Esophagus squamous epithelium (tissue), 5 donors: ENCODE measurements around the gene PARP9. TPM values are rescaled to one million over a fixed set of nuclear protein-coding genes. Genes with fewer than 3 reads are reported as not detected.
A peak's percentile ranks its signal among the peaks of the same experiment; 100 is the strongest.

Experiments used
- DNase-seq: peaks from one replicate; lab custom pipeline; 2025; lab: John Stamatoyannopoulos, UW
- H3K27ac ChIP-seq, 4 donors: fragments of 200-600 bp; sonication (generic); one replicate each; pipeline ENCODE4 v1.5.1; 2016 to 2019; ENCODE audit warnings: mild to moderate bottlenecking in 1 of 4
- H3K27me3 ChIP-seq, 4 donors: fragments of 200-600 bp; sonication (generic); 1 replicate in 3 of 4; 2 replicates in 1 of 4; pipeline versions ENCODE4 v1.5.1 to v1.6.0; 2017 to 2021; ENCODE audit warnings: antibody characterized with exemption in 1 of 4
- H3K36me3 ChIP-seq, 3 donors: fragments of 200-600 bp; sonication (generic); one replicate each; pipeline ENCODE4 v1.5.1; 2016 to 2019
- H3K4me1 ChIP-seq, 3 donors: fragments of 200-600 bp; sonication (generic); one replicate each; pipeline ENCODE4 v1.5.1; 2017 to 2019
- H3K4me3 ChIP-seq, 4 donors: fragments of 200-600 bp; sonication (generic); 1 replicate in 3 of 4; 2 replicates in 1 of 4; pipeline ENCODE4 v1.5.1; 2016 to 2019; ENCODE audit warnings: mild to moderate bottlenecking in 2 of 4, moderate library complexity in 1 of 4
- H3K9me3 ChIP-seq, 3 donors: fragments of 200-600 bp; sonication (generic); one replicate each; pipeline ENCODE4 v1.5.1; 2016 to 2019
- CTCF ChIP-seq, 6 experiments: fragments of 450-650 bp in 4 of 6; fragments of 200-600 bp in 2 of 6; sonication (generic) in 2 of 6; IDR thresholded peaks; one replicate each; pipeline ENCODE4 v1.5.1; 2016 to 2019; ENCODE audit warnings: antibody characterized with exemption in 6 of 6, mild to moderate bottlenecking in 4 of 6, moderate library complexity in 4 of 6
- POLR2A ChIP-seq, 4 donors: fragments of 450-650 bp; IDR thresholded peaks; one replicate each; pipeline ENCODE4 v1.6.1; 2017; ENCODE audit warnings: antibody characterized with exemption in 4 of 4, mild to moderate bottlenecking in 4 of 4, moderate library complexity in 3 of 4
- WGBS, 2 donors: methylation state at CpG; one replicate each; pipeline ENCODE4 v1.1.5; 2018; 5-methylcytosine and 5-hydroxymethylcytosine counted together
- intact Hi-C: fragments of 100-400 bp; cut with DNase I; formaldehyde crosslinking; loops from one replicate; pipeline ENCODE4 v1.15.0; 2022
- total RNA-seq, 4 donors: library from RNA; depleted of rRNA; stranded (reverse); fragments of >200 nt; gene quantifications; one replicate each; pipeline ENCODE4 v1.1.0, GENCODE V29; 2016
- donor health status: DM: yes; HTN: yes; CAD: no.

The PARP9 gene
- total RNA-seq, 4 donors from 2014 or later, result 16.6 to 50.0 (median 19.9) TPM

DNA sequence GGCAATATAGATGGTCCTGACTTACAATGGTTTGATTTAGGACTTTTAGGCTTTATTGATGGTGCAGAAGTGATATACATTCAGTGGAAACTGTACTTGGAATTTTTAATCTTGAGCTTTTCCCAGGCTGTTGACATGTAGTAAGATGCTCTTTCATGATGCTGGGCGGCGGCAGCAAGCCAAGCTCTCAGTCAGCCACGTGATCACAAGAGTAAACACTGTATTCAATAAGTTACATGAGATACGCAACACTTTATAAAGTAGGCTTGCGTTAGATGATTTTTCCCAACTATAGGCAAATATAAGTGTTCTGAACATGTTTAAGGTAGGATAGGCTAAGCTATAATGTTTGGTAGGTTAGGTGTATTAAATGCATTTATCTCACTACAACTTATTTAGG is 17.9 kb downstream of the PARP9 start:
- H3K4me1 ChIP-seq, result no peaks in the 10 kb centered on the region
- WGBS, 2 donors, result 85 to 97% methylated on average over 5 of the region's 5 CpGs
- no peaks in the 10 kb centered on the region for H3K27me3 ChIP-seq
- intact Hi-C loops, result no loop called here
- no peak overlapping the region for H3K4me3 ChIP-seq
- H3K9me3 ChIP-seq, result no peaks in the 10 kb centered on the region
- peaks cover 0 to 98% (median 17%) of the 10 kb centered on the region in 3 donors for H3K36me3 ChIP-seq
- H3K27ac ChIP-seq, result no peak overlapping the region
- DNase-seq, result no peak
- no peak for TF ChIP-seq CTCF (IDR thresholded peaks at IDR 0.05)

DNA sequence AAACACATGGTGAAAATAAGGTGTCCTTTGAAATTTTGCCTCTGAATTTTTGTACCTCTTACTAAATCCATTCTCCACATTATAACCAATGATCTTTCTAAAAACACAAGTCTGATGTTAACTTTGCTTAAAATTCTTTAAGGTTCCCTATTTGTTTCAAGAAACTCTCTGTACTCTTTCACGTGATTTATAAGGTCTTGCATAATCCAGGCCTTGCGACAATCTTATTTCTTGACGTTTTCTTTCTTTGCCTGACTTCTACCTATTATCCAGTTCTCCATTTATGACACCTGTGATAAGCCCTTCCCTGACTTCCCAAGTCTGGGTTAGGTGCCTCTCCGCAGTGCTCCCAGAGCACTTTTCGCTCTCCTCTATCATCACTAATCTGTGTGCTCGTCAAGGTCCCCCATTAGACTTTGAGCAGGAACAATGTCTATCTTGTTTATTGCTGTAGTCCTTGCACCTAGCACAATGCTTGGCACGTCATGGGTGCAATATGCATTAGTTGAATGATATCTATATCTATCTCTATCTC is 25.1 kb downstream of the PARP9 start:
- Histone ChIP-seq H3K27me3 (no peaks in the 10 kb centered on the region), H3K36me3 (peaks cover 0 to 100% (median 29%) of the 10 kb centered on the region in 3 donors), H3K27ac (no peak overlapping the region), H3K9me3 (no peaks in the 10 kb centered on the region), H3K4me1 (peaks cover 0 to 6% (median 0%) of the 10 kb centered on the region in 3 donors), H3K4me3 (no peak overlapping the region)
- intact Hi-C loops, result no loop called here
- TF ChIP-seq CTCF (IDR thresholded peaks at IDR 0.05) (no peak), POLR2A (IDR thresholded peaks at IDR 0.05) (no peak)
- 87% methylated on average over 7 of the region's 7 CpGs for WGBS, 2 donors
- no peak for DNase-seq

GRCh38 chr3:122536632-122537001 is 27.5 kb downstream of the PARP9 start:
- H3K4me1 ChIP-seq, result peaks cover 0 to 15% (median 0%) of the 10 kb centered on the region in 3 donors
- no peak for TF ChIP-seq CTCF (IDR thresholded peaks at IDR 0.05)
- no peak for TF ChIP-seq POLR2A (IDR thresholded peaks at IDR 0.05)
- H3K27me3 ChIP-seq, result no peaks in the 10 kb centered on the region
- H3K4me3 ChIP-seq, result no peak overlapping the region
- WGBS, 2 donors, result 72 to 80% methylated on average over 3 of the region's 3 CpGs
- H3K9me3 ChIP-seq, result no peaks in the 10 kb centered on the region
- DNase-seq, result no peak
- intact Hi-C loops, result no loop called here
- no peak overlapping the region for H3K27ac ChIP-seq
- peaks cover 13 to 100% (median 39%) of the 10 kb centered on the region in 3 donors for H3K36me3 ChIP-seq

DNA sequence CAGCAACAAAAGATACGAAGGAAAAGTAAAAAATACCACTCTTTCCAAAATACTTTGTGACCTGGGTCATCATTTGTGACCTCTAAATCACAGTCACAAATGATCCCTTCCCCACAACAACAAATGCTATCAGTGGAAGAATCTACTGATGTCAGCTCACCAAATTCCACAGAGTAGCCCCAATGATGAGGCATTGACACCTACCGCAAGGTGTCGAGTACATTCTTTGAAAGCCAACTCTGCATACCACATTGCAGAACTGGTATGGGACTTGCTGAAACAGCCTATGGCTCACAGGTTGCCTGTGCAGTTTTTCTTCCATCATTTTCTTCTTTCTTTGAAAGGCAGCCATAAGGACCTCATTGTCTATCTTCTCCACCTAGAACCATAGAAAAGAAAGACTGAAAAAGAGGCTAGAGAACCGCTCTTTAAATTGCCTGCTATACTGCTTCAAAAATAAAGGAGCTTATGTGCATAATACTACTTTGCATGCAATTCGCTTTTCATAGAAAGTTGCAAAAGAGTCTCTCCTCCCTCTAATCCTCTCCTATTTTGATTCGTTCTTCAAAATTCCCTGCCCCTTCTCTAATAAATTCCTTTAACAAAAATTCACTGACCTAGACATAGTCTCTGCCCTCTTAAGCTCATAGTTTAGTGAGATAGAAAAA is 28.0 kb downstream of the PARP9 start:
- Histone ChIP-seq H3K9me3 (no peaks in the 10 kb centered on the region), H3K36me3 (peaks cover 14 to 100% (median 39%) of the 10 kb centered on the region in 3 donors), H3K4me3 (no peak overlapping the region), H3K4me1 (peaks cover 0 to 15% (median 0%) of the 10 kb centered on the region in 3 donors), H3K27ac (no peak overlapping the region), H3K27me3 (no peaks in the 10 kb centered on the region)
- WGBS, 2 donors, result 87 to 93% methylated on average over 6 of the region's 6 CpGs
- no peak for DNase-seq
- TF ChIP-seq CTCF (IDR thresholded peaks at IDR 0.05), result no peak
- TF ChIP-seq POLR2A (IDR thresholded peaks at IDR 0.05), result no peak
- intact Hi-C loops, result no loop called here

DNA sequence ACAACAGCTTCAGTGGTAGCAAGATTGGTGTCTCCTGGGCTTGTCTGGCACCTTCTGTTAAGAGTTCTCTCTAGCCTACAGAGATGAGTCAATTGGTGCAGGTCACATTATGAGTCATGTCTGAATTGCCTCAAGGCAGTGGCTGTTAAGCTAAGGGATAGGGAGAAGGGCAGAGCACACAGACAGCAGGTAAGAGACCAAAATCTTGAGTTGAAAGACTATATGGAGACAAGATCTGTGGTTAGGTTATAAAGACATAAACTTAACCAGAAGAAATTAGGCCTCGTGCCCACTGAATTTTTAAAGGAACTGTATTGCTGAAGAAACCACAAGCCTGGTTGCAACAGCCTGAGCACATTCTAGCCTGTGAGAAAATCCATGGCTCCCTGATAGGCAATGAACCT is 30.2 kb downstream of the PARP9 start:
- intact Hi-C loops, result no loop called here

More for the DNA sequence above, 30.2 kb downstream of the PARP9 start:
- Histone ChIP-seq H3K27ac (peak overlapping the region in 1 of 4 donors; percentile 34), H3K4me1 (peaks cover 0 to 15% (median 0%) of the 10 kb centered on the region in 3 donors), H3K4me3 (no peak overlapping the region), H3K36me3 (peaks cover 14 to 98% (median 36%) of the 10 kb centered on the region in 3 donors), H3K9me3 (no peaks in the 10 kb centered on the region), H3K27me3 (no peaks in the 10 kb centered on the region)
- WGBS, 2 donors, result 32 to 33% methylated on average over 1 of the region's 1 CpG
- TF ChIP-seq CTCF (IDR thresholded peaks at IDR 0.05) (no peak), POLR2A (IDR thresholded peaks at IDR 0.05) (no peak)
- no peak for DNase-seq
